ENCODE results near the gene ACTR1A.
"Not testable (repeated sequence)": the region's sequence is repeated elsewhere in the genome, so short reads cannot be mapped to it uniquely, and the experiment has no call there.

ACTR1A gene

GRCh38 chr10:102463983-102464382, 38.5 kb downstream of the ACTR1A start:
- no peak for DNase-seq
- in situ Hi-C loops (cut with HindIII; ENCODE audit: low pct_ligation_motif_present, low pct_unique_long_range_greater_than_20kb, low sequenced_read_pairs) = no loop called here

GRCh38 chr10:102462512-102463054, 39.9 kb downstream of the ACTR1A start:
- in situ Hi-C loops (cut with HindIII; ENCODE audit: low pct_ligation_motif_present, low pct_unique_long_range_greater_than_20kb, low sequenced_read_pairs) = no loop called here
- DNase-seq = no peak

- DNase-seq = peak; percentile 95
- in situ Hi-C loops (cut with HindIII; ENCODE audit: low pct_ligation_motif_present, low pct_unique_long_range_greater_than_20kb, low sequenced_read_pairs) = no loop called here
These were observed 41.1 kb downstream of the ACTR1A start for GRCh38 chr10:102461187-102462054.

GRCh38 chr10:102460836-102461186, 41.7 kb downstream of the ACTR1A start:
- in situ Hi-C loops (cut with HindIII; ENCODE audit: low pct_ligation_motif_present, low pct_unique_long_range_greater_than_20kb, low sequenced_read_pairs) = no loop called here
- DNase-seq = no peak

GRCh38 chr10:102458656-102459055, 43.9 kb downstream of the ACTR1A start:
- in situ Hi-C loops (cut with HindIII; ENCODE audit: low pct_ligation_motif_present, low pct_unique_long_range_greater_than_20kb, low sequenced_read_pairs) = no loop called here
- DNase-seq = no peak

- in situ Hi-C loops (cut with HindIII; ENCODE audit: low pct_ligation_motif_present, low pct_unique_long_range_greater_than_20kb, low sequenced_read_pairs) = no loop called here
These were observed 44.8 kb downstream of the ACTR1A start for GRCh38 chr10:102457591-102458150.

GRCh38 chr10:102455893-102456471, 46.5 kb downstream of the ACTR1A start:
- in situ Hi-C loops (cut with HindIII; ENCODE audit: low pct_ligation_motif_present, low pct_unique_long_range_greater_than_20kb, low sequenced_read_pairs) = no loop called here
- DNase-seq = peak; percentile 83

More at GRCh38 chr10:102457591-102458150, 44.8 kb downstream of the ACTR1A start:
- DNase-seq = no peak

- DNase-seq = not testable (repeated sequence)
These were observed 47.6 kb downstream of the ACTR1A start for GRCh38 chr10:102454662-102455487.

GRCh38 chr10:102453502-102453901, 49.0 kb downstream of the ACTR1A start:
- peak; percentile 54 for DNase-seq
- in situ Hi-C loops (cut with HindIII; ENCODE audit: low pct_ligation_motif_present, low pct_unique_long_range_greater_than_20kb, low sequenced_read_pairs) = no loop called here

More at GRCh38 chr10:102454662-102455487, 47.6 kb downstream of the ACTR1A start:
- in situ Hi-C loops (cut with HindIII; ENCODE audit: low pct_ligation_motif_present, low pct_unique_long_range_greater_than_20kb, low sequenced_read_pairs) = not testable (repeated sequence)

- in situ Hi-C loops (cut with HindIII; ENCODE audit: low pct_ligation_motif_present, low pct_unique_long_range_greater_than_20kb, low sequenced_read_pairs) = no loop called here
- peak; percentile 88 for DNase-seq
These were observed 49.7 kb downstream of the ACTR1A start for GRCh38 chr10:102452672-102453340.

GRCh38 chr10:102451105-102451969, 51.2 kb downstream of the ACTR1A start, which contains the start of gene C10orf95:
C10orf95 (minus strand) TSS chr10:102451543; CDS start chr10:102451093, 450 bp downstream.
- in situ Hi-C loops (cut with HindIII; ENCODE audit: low pct_ligation_motif_present, low pct_unique_long_range_greater_than_20kb, low sequenced_read_pairs) = no loop called here
- peak; percentile 22 for DNase-seq

- in situ Hi-C loops (cut with HindIII; ENCODE audit: low pct_ligation_motif_present, low pct_unique_long_range_greater_than_20kb, low sequenced_read_pairs) = no loop called here
- peak; percentile 76 for DNase-seq
These were observed 52.0 kb downstream of the ACTR1A start for GRCh38 chr10:102450374-102451104.

GRCh38 chr10:102450124-102450373, 52.5 kb downstream of the ACTR1A start:
- peak; percentile 21 for DNase-seq

GRCh38 chr10:102449321-102450123, 53.0 kb downstream of the ACTR1A start:
- in situ Hi-C loops (cut with HindIII; ENCODE audit: low pct_ligation_motif_present, low pct_unique_long_range_greater_than_20kb, low sequenced_read_pairs) = no loop called here
- peak; percentile 89 for DNase-seq

More at GRCh38 chr10:102450124-102450373, 52.5 kb downstream of the ACTR1A start:
- in situ Hi-C loops (cut with HindIII; ENCODE audit: low pct_ligation_motif_present, low pct_unique_long_range_greater_than_20kb, low sequenced_read_pairs) = no loop called here

GRCh38 chr10:102444851-102445250, 57.7 kb downstream of the ACTR1A start:
- in situ Hi-C loops (cut with HindIII; ENCODE audit: low pct_ligation_motif_present, low pct_unique_long_range_greater_than_20kb, low sequenced_read_pairs) = no loop called here
- no peak for DNase-seq

GRCh38 chr10:102438374-102438773, 64.1 kb downstream of the ACTR1A start:
- DNase-seq = no peak
- in situ Hi-C loops (cut with HindIII; ENCODE audit: low pct_ligation_motif_present, low pct_unique_long_range_greater_than_20kb, low sequenced_read_pairs) = no loop called here

Data from ACHN (cell line).